HAP-1 (cell line): ENCODE data around the gene ISM1.

Experiments used
- DNase-seq, 2 experiments: peaks; one replicate each; pipeline ENCODE4 v3.0.0-alpha.2; 2016 to 2020; ENCODE audit warnings: low spot score in 2 of 2
- H3K27me3 ChIP-seq: fragments of 250-450 bp; sonication (Bioruptor Pico); 2 replicates; pipeline ENCODE4 v1.5.1; 2020; ENCODE audit warnings: low read depth, mild to moderate bottlenecking, moderate library complexity
- H3K36me3 ChIP-seq: fragments of 250-450 bp; sonication (Bioruptor Pico); replicated peaks from 2 replicates; pipeline ENCODE4 v1.5.1; 2020; ENCODE audit warnings: mild to moderate bottlenecking
- H3K4me1 ChIP-seq: fragments of 250-450 bp; sonication (Bioruptor Pico); 2 replicates; pipeline ENCODE4 v1.5.1; 2020; ENCODE audit warnings: mild to moderate bottlenecking
- H3K4me3 ChIP-seq: fragments of 250-450 bp; sonication (Bioruptor Pico); 2 replicates; pipeline ENCODE4 v1.5.1; 2020; ENCODE audit warnings: mild to moderate bottlenecking, moderate library complexity
- H3K9me3 ChIP-seq: fragments of 250-450 bp; sonication (Bioruptor Pico); 2 replicates; pipeline ENCODE4 v1.5.1; 2020; ENCODE audit warnings: mild to moderate bottlenecking, moderate library complexity
- in situ Hi-C: fragments of 300-500 bp; cut with MboI; formaldehyde crosslinking; loops from 3 replicates; pipeline ENCODE4 v1.14.3; 2020; ENCODE audit warnings: low sequenced_read_pairs, inconsistent platforms, mixed read lengths

ISM1 gene

DNA sequence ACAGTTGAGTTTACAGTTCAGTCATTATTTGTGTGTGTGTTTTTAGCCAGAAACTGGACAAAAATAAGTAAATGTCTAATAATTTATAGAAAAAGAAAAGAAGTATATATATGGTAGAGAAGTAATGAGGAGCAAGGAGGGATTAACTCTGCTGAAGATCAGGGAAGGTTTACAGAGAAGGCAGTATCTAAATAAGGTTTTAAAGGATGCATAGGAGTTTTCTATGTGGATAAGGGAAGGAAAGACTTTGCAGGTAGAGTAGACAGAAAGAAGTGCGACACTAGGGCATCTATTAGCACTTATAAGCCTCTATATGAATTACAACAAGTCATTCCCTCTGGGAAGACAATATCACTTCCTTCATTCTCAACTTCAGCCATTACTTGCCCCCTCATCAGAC, 34.3 kb downstream of the ISM1 start:
- Histone ChIP-seq H3K4me3 (no peak overlapping the region), H3K27me3 (no peaks in the 10 kb centered on the region), H3K36me3 (no peaks in the 10 kb centered on the region), H3K9me3 (no peaks in the 10 kb centered on the region), H3K4me1 (no peaks in the 10 kb centered on the region)
- no peak for DNase-seq
- in situ Hi-C loops, result no loop called here

DNA sequence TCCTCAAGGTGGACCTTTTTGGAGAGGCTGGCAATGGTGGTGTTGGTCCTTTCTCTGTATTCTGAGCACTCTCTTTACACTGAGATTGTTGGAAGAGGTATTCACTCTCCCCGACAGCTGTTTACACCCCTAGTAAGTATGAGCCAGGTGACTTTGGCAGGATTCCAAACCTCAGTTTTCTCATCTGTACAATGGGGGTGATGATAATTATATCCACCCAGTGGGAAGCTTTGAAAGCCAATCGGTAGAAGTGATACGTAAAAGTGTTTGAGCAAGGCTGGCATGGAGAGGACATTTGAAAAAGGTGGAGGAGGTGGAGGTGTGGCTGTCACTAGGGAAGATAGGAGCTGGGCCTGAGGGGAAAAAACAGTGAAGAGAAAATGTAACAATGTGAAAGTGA, 35.5 kb downstream of the ISM1 start:
- Histone ChIP-seq H3K36me3 (no peaks in the 10 kb centered on the region), H3K27me3 (no peaks in the 10 kb centered on the region), H3K4me1 (no peaks in the 10 kb centered on the region), H3K9me3 (no peaks in the 10 kb centered on the region), H3K4me3 (no peak overlapping the region)
- in situ Hi-C loops, result no loop called here
- DNase-seq, result no peak

DNA sequence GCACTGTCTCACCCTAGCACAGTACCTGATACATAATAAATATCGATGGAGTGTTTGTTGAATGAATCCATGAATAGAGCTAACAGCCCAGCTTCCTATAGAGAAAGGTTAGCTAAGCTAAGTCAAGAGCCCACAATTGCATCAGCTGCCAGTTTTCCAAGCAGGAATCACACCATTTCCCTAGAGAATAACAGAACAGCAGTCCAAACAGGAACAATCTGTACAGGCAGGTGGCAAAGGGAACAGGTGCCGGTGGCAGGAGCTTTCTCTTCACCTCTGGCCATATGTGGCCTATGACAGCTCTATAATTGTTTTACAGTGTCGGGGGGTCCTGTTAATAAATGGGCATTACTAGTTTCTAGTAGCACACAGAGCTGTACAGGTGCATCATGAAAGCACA, 38.8 kb downstream of the ISM1 start:
- no peak for DNase-seq
- Histone ChIP-seq H3K9me3 (no peaks in the 10 kb centered on the region), H3K4me3 (no peak overlapping the region), H3K36me3 (no peaks in the 10 kb centered on the region), H3K27me3 (no peaks in the 10 kb centered on the region), H3K4me1 (no peaks in the 10 kb centered on the region)
- in situ Hi-C loops, result no loop called here

DNA sequence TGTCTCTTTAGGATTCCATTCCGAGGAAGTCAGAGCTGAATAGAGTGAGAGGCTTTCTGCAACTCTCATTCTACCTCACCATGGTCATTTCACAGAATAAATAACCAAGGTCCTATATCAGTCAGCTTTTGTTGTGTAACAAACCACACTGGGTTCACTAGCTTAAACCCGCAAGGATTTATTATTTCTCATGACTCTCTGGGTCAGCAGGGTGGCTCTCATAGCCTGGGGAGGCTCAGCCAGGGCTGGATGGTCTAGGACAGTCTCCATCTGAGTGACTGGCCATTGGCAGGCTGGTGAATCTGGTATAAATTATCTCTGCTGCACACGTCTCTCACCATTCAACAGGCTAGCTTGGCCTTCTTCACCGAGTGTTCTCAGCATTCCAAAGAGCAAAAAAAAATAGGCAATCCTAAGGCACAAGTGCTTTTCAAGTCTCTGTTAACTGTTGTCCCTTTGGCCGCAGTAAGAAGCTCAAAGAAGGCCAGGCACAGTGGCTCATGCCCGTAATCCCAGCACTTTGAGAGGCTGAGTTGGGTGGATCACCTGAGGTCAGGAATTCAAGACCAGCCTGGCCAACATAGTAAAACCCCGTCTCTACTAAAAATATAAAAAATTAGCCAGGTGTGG, 39.7 kb downstream of the ISM1 start:
- DNase-seq, result no peak
- no peaks in the 10 kb centered on the region for H3K27me3 ChIP-seq
- in situ Hi-C loops, result no loop called here
- no peaks in the 10 kb centered on the region for H3K36me3 ChIP-seq
- no peaks in the 10 kb centered on the region for H3K9me3 ChIP-seq
- H3K4me1 ChIP-seq, result no peaks in the 10 kb centered on the region
- no peak overlapping the region for H3K4me3 ChIP-seq

DNA sequence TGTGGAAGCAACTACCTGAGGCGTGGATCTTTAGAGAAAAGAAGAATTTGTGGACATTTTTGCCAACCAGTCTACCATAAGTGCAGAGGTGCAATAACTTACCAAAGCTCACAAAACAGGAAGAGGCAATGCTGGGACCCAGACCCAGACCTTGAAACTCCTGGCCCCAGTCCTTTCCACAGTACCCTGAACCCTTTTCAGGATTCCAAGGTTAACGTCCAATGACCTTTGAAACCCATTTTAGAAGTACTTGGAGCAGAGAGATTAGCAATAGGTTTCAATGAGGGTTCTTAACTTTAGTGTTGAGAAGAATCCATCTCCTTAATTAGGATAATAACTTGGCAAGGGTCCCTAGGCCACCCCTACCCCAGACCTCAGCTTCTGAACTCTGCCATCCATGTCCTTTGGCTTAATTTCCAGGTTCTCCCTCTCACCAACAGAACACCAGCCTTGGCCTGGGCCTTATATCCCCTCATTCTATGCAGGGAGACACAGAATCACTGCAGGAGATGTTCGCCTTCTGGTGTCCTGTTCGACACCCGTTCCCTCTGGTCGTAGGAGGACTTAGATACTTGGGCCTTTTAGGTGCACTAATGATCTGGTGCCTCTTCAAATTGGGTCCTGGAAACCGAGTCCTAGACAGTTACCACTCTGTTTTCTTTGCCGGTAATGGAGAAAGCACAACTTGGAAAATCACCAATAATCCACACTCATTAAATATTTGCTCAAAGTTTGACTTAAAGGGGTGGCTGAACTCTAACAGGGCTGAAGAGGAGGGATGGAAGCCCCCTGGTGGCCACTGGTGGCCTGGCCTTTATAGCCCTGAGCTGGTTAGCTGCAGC, 40.6 kb downstream of the ISM1 start:
- Histone ChIP-seq H3K9me3 (no peaks in the 10 kb centered on the region), H3K4me3 (no peak overlapping the region), H3K36me3 (no peaks in the 10 kb centered on the region), H3K27me3 (no peaks in the 10 kb centered on the region), H3K4me1 (no peaks in the 10 kb centered on the region)
- peak; percentile 10 to 73 for DNase-seq
- in situ Hi-C loops, result no loop called here

DNA sequence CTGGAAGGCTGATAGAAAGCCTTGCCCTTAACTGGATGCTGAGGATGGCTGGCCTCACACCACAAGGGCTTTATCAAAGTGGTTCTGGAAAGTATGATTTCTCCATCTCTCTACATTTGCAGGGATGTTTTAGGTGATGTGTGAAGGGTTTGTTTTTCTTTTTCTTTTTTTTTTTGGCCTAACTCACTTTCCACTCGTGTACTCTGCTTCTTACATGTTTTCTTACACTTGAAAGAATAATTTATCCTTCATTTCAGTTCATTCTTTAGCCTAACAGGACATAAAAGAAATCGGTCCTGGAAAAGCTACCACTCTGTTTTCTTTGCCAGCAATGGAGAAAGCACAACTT, 41.2 kb downstream of the ISM1 start:
- in situ Hi-C loops, result no loop called here
- Histone ChIP-seq H3K36me3 (no peaks in the 10 kb centered on the region), H3K4me1 (no peaks in the 10 kb centered on the region), H3K27me3 (peaks cover 1% of the 10 kb centered on the region; the same call in 1 of the 2 replicates), H3K9me3 (no peaks in the 10 kb centered on the region), H3K4me3 (no peak overlapping the region)
- DNase-seq, result no peak

DNA sequence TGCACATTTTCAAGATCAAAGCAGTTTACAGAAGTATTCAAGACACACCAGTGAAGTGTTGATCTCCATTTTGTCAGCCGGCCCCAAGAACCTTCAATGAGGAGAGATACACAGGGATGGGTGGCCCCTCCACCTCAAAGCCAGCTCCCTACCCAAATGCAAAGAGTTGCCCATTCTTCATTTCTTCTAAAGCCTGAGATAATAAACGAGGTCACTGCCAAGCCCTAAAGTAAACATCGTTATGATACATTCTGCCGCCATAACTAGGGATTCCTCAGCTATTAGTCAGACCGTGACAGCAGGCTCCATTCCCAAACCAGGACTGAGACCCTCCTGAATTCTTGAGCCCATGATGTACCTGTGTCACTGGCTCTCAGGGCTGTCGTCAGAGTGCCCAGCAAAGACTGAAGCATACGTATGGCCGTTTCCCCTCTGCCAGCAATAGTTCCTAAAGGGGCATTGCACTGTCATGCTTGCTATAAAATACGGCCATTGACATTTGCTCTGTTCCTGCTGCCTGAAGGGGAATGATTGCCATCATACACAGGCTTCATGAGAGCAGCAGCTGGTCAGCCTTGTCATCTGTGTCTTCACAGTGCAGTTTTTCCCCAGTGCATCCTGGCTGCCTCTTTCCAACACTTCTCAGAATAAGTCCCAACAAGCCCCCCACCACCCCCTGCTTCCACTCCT, 41.7 kb downstream of the ISM1 start:
- no peak for DNase-seq
- Histone ChIP-seq H3K36me3 (no peaks in the 10 kb centered on the region), H3K4me3 (no peak overlapping the region), H3K9me3 (no peaks in the 10 kb centered on the region), H3K27me3 (peaks cover 7% of the 10 kb centered on the region; the same call in 1 of the 2 replicates), H3K4me1 (no peaks in the 10 kb centered on the region)
- in situ Hi-C loops, result no loop called here

DNA sequence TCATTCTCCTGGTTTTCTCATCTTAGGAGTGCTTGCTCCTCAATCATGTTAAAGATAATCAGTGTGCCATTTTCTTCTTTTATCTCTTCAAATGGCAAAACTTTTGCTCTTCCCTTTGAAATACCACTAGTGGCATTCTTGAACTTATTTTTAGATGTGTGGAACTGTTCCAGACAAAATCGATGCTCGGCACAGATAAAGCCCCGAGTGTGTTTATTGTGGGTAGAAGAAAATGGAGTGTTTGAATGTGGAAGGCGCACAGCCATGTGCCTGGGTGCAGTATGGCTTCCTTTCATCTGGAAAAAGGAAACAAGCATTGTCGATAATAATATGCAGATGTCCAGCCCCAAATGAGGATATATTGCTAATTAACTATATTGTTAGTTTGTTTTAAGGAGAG, 42.4 kb downstream of the ISM1 start:
- Histone ChIP-seq H3K36me3 (no peaks in the 10 kb centered on the region), H3K4me3 (no peak overlapping the region), H3K9me3 (no peaks in the 10 kb centered on the region), H3K4me1 (no peaks in the 10 kb centered on the region), H3K27me3 (peaks cover 9% of the 10 kb centered on the region; the same call in 1 of the 2 replicates)
- DNase-seq, result no peak
- in situ Hi-C loops, result no loop called here

DNA sequence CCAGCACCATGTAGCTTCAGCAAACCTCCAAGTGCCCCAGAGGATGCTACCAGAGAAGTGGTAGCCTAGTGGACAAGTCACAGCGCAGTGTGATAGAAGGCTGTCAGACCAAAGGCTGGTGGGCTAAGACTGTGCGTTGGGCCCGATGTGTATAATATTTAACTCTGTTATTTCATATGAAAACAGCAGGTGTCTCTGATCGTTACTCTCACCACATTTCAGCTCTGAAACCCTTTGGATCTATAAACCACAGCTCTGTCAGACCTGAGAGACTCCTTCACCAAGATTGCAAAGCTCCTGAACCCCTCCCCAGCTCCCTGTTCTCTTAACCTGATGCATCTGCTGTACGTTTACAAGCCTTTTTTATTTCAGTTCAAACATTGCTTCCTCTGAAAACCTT, 43.8 kb downstream of the ISM1 start:
- Histone ChIP-seq H3K36me3 (no peaks in the 10 kb centered on the region), H3K4me3 (no peak overlapping the region), H3K27me3 (peaks cover 9% of the 10 kb centered on the region; the same call in 1 of the 2 replicates), H3K4me1 (no peaks in the 10 kb centered on the region), H3K9me3 (no peaks in the 10 kb centered on the region)
- in situ Hi-C loops, result no loop called here
- DNase-seq, result no peak

DNA sequence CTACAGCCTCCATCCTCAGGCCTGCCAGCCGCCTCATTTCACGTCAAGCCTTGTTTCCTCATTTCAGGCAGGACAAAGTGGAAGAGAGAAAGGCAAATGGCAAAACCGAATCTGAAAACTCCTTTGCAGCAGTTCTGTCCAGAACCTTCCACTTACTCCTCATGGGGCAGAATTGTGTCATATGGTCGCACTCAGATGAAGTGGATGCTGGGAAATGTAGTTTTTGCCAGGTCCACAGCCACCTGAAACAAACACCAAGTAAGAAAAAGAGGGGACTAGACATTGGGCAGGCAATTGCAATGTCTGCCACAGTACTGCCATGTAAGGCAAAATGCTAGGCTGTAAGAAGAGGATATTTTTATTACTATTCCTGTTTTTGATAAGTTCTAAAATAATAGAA, 44.9 kb downstream of the ISM1 start:
- Histone ChIP-seq H3K9me3 (no peaks in the 10 kb centered on the region; the same call in 1 of the 2 replicates), H3K4me3 (no peak overlapping the region), H3K36me3 (no peaks in the 10 kb centered on the region), H3K4me1 (no peaks in the 10 kb centered on the region), H3K27me3 (peaks cover 9% of the 10 kb centered on the region; the same call in 1 of the 2 replicates)
- in situ Hi-C loops, result no loop called here
- DNase-seq, result no peak

DNA sequence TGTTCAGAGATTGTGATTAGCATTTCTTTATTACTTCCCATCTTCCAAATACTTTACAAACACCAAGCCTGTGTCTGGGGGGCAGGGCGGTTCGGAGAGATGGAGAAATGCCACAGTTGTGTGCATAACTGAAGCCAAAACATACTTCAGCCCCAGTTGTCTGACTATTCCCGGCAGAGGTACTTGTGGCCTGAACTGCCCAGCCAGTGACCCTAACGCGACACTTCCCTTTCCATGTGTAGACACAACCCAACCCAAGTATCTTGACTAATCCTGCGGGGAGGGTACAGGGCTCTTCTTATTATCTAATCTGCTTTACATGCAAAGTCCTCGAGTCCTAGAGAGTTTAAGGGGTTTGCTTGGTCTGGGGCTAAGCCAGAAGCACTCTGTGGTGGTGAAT, 46.2 kb downstream of the ISM1 start:
- no peaks in the 10 kb centered on the region; the same call in 1 of the 2 replicates for H3K9me3 ChIP-seq
- in situ Hi-C loops, result no loop called here
- no peaks in the 10 kb centered on the region for H3K36me3 ChIP-seq
- DNase-seq, result no peak
- no peak overlapping the region for H3K4me3 ChIP-seq
- peaks cover 9% of the 10 kb centered on the region; the same call in 1 of the 2 replicates for H3K27me3 ChIP-seq
- no peaks in the 10 kb centered on the region for H3K4me1 ChIP-seq

DNA sequence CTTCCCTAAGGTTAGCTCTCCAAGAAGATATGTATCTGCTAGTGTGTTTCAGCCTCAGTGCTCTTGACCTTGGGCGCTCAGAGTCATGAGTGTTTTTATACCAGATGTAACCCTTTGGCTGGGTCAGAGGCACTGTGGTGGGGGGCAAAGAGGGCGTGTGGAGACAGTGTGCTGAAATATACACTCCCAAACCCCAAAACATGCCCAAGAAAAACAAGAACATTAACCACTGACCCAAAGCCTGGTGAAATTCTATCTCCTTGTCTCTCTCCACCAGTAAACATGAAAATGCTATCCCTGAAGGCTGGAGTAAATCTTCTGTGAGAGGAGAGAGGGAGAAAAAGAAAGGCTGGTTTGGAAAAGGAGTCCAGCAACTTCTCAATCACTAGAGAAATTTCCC, 47.9 kb downstream of the ISM1 start:
- Histone ChIP-seq H3K36me3 (no peaks in the 10 kb centered on the region), H3K9me3 (no peaks in the 10 kb centered on the region; the same call in 1 of the 2 replicates), H3K4me3 (no peak overlapping the region), H3K27me3 (peaks cover 9% of the 10 kb centered on the region; the same call in 1 of the 2 replicates), H3K4me1 (no peaks in the 10 kb centered on the region)
- DNase-seq, result no peak
- in situ Hi-C loops, result no loop called here

DNA sequence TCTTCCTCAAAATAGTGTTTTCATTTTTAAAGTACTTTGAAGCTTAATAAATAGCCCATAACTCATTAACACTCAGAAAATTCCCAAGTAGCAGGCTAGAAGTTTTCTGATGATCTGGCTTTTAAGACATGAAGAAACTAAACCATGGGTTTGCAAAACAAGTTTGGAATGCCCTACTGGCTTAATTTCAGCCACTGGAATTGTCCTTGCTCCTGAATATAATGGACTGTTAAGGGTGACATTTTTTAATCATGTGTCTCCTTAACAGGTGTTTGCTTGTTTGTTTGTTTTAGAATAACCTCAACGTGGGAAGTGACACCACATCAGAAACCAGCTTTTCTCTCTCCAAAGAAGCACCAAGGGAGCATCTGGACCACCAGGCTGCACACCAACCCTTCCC, 49.1 kb downstream of the ISM1 start:
- no peaks in the 10 kb centered on the region; the same call in 1 of the 2 replicates for H3K9me3 ChIP-seq
- H3K4me3 ChIP-seq, result no peak overlapping the region
- in situ Hi-C loops, result no loop called here
- H3K27me3 ChIP-seq, result peaks cover 9% of the 10 kb centered on the region; the same call in 1 of the 2 replicates
- DNase-seq, result no peak
- H3K4me1 ChIP-seq, result no peaks in the 10 kb centered on the region
- H3K36me3 ChIP-seq, result no peaks in the 10 kb centered on the region

DNA sequence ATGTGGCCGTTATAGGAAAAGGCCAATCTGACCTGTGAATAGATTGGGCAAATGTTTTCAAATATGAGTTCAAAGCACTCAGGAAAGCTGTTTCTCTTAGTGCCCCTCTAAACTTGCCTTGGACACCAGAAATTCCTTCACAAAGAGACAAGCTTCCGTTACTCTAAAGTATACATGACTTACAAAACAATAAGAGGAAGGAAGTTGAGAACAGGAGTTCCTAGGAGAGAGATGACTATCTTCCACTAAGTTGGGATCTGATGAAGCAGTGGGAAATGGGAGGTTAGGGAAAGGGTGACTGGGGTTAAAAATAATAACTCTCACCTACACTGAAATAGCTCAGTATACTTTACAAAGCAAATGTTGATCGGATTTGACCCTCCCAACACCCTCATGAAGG, 50.0 kb downstream of the ISM1 start:
- H3K36me3 ChIP-seq, result no peaks in the 10 kb centered on the region
- in situ Hi-C loops, result no loop called here
- no peaks in the 10 kb centered on the region for H3K4me1 ChIP-seq
- no peaks in the 10 kb centered on the region; the same call in 1 of the 2 replicates for H3K9me3 ChIP-seq
- no peak overlapping the region for H3K4me3 ChIP-seq
- DNase-seq, result no peak
- peaks cover 9% of the 10 kb centered on the region; the same call in 1 of the 2 replicates for H3K27me3 ChIP-seq
